HG03159 (cell line): ENCODE results near the gene STIL.
"Not testable (repeated sequence)": the region's sequence is repeated elsewhere in the genome, so short reads cannot be mapped to it uniquely, and the experiment has no call there.

Source experiments
- ATAC-seq: cut with Tn5 transposase; IDR thresholded peaks from one replicate; pipeline ENCODE4 v1.9.1; 2021; ENCODE audit warnings: mild to moderate bottlenecking, moderate library complexity; ENCODE audit not compliant: unreplicated experiment

Gene STIL

DNA sequence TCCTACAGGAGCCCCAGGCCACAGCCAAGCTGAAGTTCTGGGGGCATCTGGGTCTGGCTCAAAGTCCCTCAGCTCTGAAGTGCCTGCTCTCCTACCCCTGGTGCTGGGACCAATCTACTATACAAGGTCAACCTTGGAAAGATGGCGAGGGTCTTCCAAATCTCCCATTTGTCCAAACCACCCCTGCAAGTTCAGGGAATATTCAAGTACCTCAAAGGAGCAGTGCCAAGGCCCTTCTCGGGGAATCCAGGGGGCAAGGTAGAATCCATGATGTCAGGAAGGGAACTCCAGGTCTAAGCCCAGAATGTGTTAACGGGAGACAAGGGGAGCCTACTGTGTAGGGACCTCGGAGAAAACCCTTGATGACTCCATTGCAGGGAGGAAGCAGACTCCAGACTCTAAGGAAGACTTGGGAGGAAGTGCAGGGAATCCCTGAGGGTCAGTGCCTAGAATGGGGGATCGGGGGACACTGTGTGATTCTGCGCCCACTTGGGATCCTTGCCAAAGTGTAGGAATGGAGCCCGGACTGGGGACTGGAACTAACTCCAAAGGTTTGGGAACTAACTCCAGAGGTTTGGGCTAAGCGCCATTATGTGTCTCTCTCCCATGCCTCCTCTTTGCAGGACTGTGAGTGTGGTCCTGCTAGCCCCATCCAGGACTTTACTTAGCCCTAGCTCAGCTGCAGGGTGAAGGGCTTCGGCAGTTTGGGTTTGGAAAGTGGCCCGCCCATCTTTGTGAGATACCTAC, 90.6 kb downstream of the STIL start:
- ATAC-seq: no peak

DNA sequence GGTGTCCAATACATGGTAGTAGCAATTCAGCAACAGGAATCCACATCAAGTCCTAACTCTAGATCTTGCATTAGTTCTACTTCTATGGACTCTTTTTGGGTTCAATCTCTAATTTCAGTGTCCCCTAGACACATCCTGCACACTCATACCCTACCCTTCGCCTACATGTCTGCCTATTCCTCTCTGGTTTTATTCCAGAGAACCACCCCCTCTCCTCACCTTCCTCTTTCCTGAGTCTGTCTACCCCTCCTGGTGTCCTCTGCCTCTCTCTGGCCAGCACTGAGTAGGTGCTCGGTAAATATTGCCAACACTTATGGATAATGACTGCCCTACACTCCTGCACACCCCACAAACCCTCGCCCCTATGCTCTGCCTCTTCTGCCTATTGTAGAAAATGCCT, 91.5 kb downstream of the STIL start:
- no peak for ATAC-seq

DNA sequence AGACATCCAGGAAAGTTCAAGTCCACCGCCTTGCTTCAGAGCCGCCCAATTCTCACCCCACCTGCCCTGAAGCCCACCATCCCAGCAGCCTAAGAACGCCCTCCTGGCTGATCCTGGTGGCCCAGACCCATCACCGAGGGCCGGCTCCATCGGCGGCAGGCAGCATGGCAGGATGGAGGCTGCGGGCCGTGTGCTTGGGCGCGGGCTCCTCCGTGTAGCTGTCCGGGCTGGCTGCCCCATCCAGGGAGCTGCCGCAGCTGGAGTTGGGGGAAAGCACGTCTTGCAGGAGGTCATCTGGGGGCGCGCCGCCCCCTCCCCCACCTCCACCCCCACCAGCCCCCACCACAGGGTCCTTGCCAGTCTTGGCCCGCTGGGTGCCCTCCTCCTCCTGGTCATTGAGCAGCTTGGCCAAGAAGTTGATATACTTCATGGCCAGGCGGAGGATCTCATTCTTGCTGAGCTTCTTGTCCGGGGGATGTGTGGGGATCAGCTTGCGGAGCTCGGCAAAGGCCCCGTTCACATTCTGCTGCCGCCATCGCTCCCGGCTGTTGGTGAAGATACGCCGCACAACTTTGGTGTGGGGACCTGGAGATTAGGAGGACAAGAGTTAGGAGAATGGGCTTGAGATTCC, 94.2 kb downstream of the STIL start:
- ATAC-seq: no peak

GRCh38 chr1:47219001-47219400, 94.9 kb downstream of the STIL start:
- no peak for ATAC-seq

- ATAC-seq: no peak
Observed at GRCh38 chr1:47216278-47217059, 97.5 kb downstream of the STIL start.

DNA sequence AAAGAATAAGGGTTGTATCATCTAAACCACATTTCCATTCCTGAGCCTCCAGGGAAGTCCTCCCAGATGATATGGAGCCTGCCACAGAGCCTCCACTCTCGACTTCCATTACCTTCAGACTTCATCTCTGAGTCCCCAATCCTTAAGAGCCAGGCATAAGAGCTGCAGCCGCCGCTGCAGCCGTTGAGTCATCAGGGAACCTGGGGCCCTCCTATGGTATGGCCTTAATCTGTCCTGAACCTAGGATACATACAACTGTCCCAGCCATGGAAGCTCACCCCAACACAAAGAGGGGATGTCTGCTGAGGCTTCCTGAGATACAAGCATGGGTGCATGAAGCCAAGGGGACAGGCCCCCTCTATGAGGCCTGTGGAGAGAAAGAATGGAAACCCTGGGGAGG, 98.2 kb downstream of the STIL start:
- no peak for ATAC-seq

- no peak for ATAC-seq
Observed at GRCh38 chr1:47214549-47214948, 99.4 kb downstream of the STIL start.

DNA sequence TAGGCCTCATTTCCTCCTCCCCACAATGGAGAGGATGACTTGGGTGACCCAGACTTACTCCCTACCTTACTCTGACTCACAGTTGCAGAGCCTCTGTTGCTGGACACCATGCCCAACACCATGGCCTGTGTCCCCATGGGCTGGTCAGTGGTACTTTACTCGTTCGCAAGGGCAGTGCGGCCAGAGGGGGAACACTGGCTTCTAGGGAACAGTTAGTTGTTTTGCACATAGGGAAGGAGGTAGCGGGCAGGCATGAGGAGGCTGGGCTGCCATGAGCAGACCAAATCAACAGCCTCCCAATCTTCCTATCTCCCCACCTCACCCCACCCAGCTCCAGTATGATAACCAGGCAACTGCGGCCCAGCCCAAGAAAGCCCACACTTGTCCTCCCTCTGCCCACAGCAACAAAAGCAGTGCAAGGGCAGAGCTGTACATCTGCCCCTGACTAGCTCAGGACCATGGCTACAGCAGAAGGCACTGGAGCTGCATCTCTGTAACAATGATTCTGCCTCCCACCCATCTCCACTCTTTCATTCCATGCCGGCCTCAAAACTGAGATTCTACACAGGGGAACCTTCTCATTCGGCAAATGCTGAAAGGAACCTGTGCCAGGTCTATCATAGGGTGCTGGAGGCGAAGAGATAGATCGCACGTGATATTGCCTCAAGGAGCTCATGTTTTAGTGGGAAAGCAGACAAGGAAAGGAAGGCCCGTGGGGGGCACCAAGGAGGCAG, 100.5 kb downstream of the STIL start:
- no peak for ATAC-seq

DNA sequence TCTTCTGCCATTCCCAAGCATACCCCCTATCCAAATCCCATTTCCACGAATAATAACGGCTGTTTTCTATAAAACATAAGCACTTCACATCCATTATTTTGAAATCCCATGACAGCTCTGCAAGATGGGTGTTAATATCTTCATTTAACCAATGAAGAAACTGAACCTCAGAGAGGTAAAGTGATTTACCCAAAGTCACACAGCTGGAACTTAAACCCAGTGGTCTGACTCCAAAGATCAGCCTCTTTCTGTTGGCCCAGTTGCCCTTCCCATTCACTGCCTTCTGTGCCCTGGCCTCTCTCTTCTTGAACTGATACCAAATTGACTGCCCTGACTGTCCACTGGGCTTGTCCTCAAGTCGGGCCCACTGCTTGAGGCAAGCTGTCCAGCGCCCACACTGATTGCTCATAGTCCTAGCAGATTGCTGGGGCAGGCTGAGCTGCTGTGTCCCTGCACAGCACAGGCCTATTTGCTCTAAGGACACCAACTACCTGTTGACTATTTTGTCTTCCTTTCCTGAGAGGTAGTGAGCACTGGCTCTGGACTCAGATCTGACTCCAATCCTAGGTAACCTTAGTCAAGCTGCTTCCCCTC, 101.2 kb downstream of the STIL start:
- ATAC-seq: no peak

- ATAC-seq: no peak
Observed at GRCh38 chr1:47211796-47212269, 102.1 kb downstream of the STIL start.

DNA sequence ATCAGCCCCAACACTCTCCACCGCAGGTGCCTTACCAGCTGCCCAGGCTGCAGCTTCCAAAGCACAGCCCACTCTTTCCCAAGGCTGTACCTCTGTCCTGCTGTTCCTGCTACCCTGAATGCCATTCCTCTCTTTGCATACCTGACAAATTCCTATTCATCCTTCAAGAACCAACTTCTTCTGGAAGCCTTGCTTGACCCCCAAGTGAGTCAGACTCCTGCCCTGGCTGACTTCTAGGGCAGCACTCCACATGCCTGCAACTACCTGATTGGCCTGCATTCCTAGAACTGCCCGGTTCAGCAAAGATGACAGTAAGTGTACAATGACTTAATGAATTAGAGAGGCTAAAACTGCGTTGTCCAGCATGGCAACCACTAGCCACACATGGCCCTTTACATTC, 103.3 kb downstream of the STIL start:
- no peak for ATAC-seq

GRCh38 chr1:47209725-47210325, 104.1 kb downstream of the STIL start:
- no peak for ATAC-seq

- ATAC-seq: no peak
Observed at GRCh38 chr1:47209091-47209490, 104.9 kb downstream of the STIL start.

GRCh38 chr1:47208374-47208850, 105.5 kb downstream of the STIL start:
- no peak for ATAC-seq

- no peak for ATAC-seq
Observed at GRCh38 chr1:47207803-47208373, 106.1 kb downstream of the STIL start.

GRCh38 chr1:47205918-47206317, 108.0 kb downstream of the STIL start:
- no peak for ATAC-seq

DNA sequence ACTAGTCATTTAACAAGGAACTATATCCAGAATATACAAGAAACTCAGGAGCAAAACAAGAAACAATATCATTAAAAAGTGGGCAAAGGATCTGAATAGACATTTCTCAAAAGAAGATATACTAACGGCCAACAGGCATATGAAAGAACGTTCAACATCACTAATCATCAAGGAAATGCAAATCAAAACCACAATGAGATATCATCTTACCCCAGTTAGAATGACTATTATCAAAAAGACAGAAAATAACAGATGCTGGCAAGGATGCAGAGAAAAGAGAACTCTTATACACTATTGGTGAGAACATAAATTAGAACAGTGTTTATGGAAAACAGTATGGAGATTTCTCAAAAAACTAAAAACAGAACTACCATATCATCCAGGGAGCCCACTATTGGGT, 110.4 kb downstream of the STIL start:
- not testable (repeated sequence) for ATAC-seq

GRCh38 chr1:47201179-47201578, 112.8 kb downstream of the STIL start:
- ATAC-seq: no peak
